Cardiac fibroblast (primary cell): Measurements from ENCODE around the gene DHX34.
A peak's percentile ranks its signal among the peaks of the same experiment; 100 is the strongest.

Experiments used
- DNase-seq, 2 donors: peaks; one replicate each; pipeline versions ENCODE4 v3.0.0 to v3.0.0-alpha.2; 2010; ENCODE audit warnings: low read depth in 2 of 2
- H3K4me3 ChIP-seq, 2 donors: replicated peaks in 1 of 2; 1 replicate in 1 of 2; 2 replicates in 1 of 2; pipeline ENCODE4 v1.5.1; 2011; ENCODE audit warnings: low read depth in 2 of 2, low read length in 2 of 2, mild to moderate bottlenecking in 2 of 2, moderate library complexity in 1 of 2
- TF ChIP-seq, protein P1 (sequence below): IDR thresholded peaks from one replicate; pipeline ENCODE4 v1.5.1; 2011; ENCODE audit warnings: low read depth, mild to moderate bottlenecking, low read length, inconsistent platforms

Gene DHX34

DNA sequence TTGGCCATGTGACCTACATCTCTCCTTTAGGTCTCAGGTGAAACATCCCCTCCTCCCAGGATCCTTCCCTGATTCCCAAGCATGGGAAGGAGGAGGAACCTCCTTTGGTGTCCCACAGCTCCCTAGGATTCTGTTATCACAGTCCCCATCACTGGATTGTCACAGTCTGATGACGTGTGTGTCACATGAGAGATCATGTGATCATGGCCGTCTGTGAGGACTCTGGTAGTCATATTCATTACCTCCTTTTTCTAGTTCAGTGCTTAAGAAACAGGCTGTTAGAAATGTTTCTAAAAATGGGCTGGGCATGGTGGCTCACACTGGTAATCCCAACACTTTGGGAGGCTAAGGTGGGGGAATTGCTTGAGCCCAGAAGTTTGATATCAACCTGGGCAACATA, 3.0 kb downstream of the DHX34 start:
- H3K4me3 ChIP-seq, result no peak overlapping the region
- TF ChIP-seq, protein P1, sequence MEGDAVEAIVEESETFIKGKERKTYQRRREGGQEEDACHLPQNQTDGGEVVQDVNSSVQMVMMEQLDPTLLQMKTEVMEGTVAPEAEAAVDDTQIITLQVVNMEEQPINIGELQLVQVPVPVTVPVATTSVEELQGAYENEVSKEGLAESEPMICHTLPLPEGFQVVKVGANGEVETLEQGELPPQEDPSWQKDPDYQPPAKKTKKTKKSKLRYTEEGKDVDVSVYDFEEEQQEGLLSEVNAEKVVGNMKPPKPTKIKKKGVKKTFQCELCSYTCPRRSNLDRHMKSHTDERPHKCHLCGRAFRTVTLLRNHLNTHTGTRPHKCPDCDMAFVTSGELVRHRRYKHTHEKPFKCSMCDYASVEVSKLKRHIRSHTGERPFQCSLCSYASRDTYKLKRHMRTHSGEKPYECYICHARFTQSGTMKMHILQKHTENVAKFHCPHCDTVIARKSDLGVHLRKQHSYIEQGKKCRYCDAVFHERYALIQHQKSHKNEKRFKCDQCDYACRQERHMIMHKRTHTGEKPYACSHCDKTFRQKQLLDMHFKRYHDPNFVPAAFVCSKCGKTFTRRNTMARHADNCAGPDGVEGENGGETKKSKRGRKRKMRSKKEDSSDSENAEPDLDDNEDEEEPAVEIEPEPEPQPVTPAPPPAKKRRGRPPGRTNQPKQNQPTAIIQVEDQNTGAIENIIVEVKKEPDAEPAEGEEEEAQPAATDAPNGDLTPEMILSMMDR, result no peak
- DNase-seq, result no peak

DNA sequence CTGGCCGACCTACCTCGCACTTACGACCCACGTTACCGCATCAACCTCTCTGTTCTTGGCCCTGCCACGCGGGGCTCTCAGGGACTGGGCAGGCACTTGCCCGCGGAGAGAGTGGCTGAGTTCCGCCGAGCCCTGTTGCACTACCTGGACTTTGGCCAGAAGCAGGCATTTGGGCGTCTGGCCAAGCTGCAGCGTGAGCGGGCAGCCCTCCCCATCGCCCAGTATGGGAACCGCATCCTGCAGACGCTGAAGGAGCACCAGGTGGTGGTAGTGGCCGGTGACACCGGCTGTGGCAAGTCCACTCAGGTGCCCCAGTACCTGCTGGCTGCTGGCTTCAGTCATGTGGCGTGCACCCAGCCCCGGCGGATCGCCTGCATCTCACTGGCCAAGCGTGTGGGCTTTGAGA, 4.2 kb downstream of the DHX34 start:
- H3K4me3 ChIP-seq, result no peak overlapping the region
- DNase-seq, result no peak
- TF ChIP-seq, protein P1, result no peak

DNA sequence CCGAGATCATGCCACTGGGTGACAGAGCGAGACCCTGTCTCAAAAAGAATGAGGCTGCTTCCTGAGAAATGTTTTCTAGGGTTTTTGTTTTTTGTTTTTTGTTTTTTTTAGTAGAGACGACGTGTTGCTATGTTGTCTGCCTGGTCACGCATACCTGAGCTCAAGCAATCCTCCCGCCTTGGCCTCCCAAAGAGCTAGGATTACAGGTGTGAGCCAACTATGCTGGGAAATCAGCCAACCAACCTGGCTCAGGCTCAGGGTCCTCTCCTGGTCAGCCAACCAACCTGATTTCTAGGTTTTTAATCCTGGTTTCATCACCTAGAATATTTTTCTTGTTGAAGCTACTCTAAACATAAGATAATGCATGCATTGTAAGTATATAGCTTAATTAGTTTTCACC, 7.8 kb downstream of the DHX34 start:
- TF ChIP-seq, protein P1, result no peak
- DNase-seq, result no peak
- no peak overlapping the region for H3K4me3 ChIP-seq

DNA sequence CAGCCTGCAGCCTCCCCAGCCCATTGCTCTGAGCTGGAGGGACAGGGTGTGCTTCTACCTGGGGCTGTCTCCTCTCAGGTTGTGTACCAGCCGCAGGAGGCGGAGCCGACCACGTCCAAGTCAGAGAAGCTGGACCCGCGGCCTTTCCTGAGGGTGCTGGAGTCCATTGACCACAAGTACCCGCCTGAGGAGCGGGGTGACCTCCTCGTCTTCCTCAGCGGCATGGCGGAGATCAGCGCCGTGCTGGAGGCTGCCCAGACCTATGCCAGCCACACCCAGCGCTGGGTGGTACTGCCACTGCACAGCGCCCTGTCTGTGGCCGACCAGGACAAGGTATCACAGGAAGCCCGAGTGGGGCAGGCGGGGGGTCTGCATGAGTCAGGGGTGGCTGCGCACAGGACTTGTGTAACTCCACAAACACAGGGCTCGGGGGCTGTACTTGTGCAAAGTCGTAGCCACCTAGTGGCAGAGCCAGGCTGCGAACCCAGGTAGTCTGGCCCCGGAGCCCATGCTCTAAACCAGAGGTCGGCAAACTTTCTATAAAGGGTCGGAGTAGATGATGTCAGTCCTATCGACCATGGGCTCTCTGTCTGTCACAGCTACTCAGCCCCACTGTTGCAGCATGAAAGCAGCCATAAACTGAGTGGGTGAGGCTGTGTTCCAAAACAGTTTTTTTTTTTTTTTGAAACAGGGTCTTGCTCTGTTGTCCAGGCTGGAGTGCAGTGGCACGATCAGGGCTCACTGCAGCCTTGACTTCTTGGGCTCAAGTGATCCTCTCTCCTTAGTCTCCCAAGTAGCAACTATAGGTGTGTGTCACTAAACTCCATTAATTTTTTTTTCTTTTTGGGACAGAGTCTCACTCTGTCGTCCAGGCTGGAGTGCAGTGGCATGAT, 8.9 kb downstream of the DHX34 start:
- no peak for DNase-seq
- TF ChIP-seq, protein P1, result peak; percentile 12
- no peak overlapping the region for H3K4me3 ChIP-seq

DNA sequence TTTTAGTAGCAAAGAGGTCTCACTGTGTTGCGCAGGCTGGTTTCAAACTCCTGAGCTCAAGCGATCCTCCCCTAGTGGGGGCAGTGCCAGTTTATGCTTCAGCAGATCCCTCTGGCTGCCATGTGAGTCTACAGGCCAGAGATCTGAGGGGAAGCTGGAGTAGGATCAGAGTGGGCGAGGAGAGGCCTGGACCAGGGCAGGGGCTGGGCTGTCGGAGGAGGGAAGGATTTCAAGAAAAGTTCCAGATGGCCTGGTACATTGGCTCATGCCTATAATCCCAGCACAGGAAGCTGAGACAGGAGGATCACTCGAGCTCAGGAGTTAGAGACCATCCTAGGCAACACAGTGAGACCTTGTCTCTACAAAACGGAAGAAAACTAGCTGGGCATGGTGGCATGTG, 9.8 kb downstream of the DHX34 start:
- no peak overlapping the region for H3K4me3 ChIP-seq
- no peak for DNase-seq
- TF ChIP-seq, protein P1, result no peak

DNA sequence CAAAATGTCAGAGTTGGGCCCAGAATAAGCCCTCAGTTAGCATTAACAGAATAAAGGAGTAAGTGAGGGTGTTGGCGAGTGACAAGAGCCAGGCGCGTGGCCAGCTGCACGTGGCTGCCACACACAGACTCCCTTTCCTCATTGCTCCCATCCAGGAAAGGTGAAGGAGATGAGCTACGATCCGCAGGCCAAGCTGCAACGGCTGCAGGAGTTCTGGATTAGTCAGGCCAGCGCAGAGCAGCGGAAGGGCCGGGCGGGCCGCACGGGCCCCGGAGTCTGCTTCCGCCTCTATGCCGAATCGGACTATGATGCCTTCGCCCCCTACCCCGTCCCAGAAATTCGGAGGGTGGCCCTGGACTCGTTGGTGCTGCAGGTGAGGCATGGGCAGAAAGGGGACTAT, 13.2 kb downstream of the DHX34 start:
- TF ChIP-seq, protein P1, result no peak
- H3K4me3 ChIP-seq, result no peak overlapping the region
- DNase-seq, result no peak
